Measurements from ENCODE around the gene CIAO2B.

The CIAO2B gene

GRCh38 chr16:66911801-66912200, 22.4 kb downstream of the CIAO2B start:
- no CpG with 5 or more reads among the region's 8 CpGs for WGBS (ENCODE audit: extremely low coverage, insufficient coverage, low lambda C conversion rate)
- H3K4me2 ChIP-seq (ENCODE audit: low read length), result no peak overlapping the region
- H2BK5ac ChIP-seq (ENCODE audit: low read length), result no peak overlapping the region
- H4K5ac ChIP-seq (ENCODE audit: low read length), result no peak overlapping the region
- no peak overlapping the region for H3K9ac ChIP-seq (ENCODE audit: low read length)
- H3K4me1 ChIP-seq (ENCODE audit: control insufficient read depth, low read depth, low read length), result no peaks in the 10 kb centered on the region
- no peak overlapping the region for H3K4me3 ChIP-seq (ENCODE audit: low read length)
- no peaks in the 10 kb centered on the region for H3K79me1 ChIP-seq (ENCODE audit: low read length)
- H4K8ac ChIP-seq (ENCODE audit: low read depth, low read length), result no peak overlapping the region
- H3K27ac ChIP-seq (ENCODE audit: low read depth, low read length), result no peak overlapping the region
- H3K27me3 ChIP-seq (ENCODE audit: insufficient read depth, low read length, poor library complexity), result no peaks in the 10 kb centered on the region
- H3K23ac ChIP-seq (ENCODE audit: low read length), result no peak overlapping the region
- no peaks in the 10 kb centered on the region for H3K79me2 ChIP-seq (ENCODE audit: control insufficient read depth, insufficient read depth, low read length)
- no peak overlapping the region for H2BK15ac ChIP-seq (replicated peaks; ENCODE audit: low read depth)
- H2AK5ac ChIP-seq (ENCODE audit: low read length), result no peak overlapping the region
- no peak overlapping the region for H3K56ac ChIP-seq (ENCODE audit: low read length)
- H3K18ac ChIP-seq (ENCODE audit: low read length), result no peak overlapping the region
- no peaks in the 10 kb centered on the region for H3K36me3 ChIP-seq (ENCODE audit: control insufficient read depth, insufficient read depth, low read length)
- H3K4ac ChIP-seq (ENCODE audit: low read depth, low read length), result no peak overlapping the region
- no peak for DNase-seq
- H2BK120ac ChIP-seq (ENCODE audit: low read depth, low read length), result no peak overlapping the region

- Histone ChIP-seq H3K27ac (ENCODE audit: low read depth, low read length) (no peak overlapping the region), H3K9ac (ENCODE audit: low read length) (no peak overlapping the region), H3K18ac (ENCODE audit: low read length) (no peak overlapping the region), H2BK5ac (ENCODE audit: low read length) (no peak overlapping the region), H3K23ac (ENCODE audit: low read length) (no peak overlapping the region), H2BK15ac (replicated peaks; ENCODE audit: low read depth) (no peak overlapping the region), H3K4me3 (ENCODE audit: low read length) (no peak overlapping the region), H2BK120ac (ENCODE audit: low read depth, low read length) (no peak overlapping the region), H4K5ac (ENCODE audit: low read length) (no peak overlapping the region), H3K27me3 (ENCODE audit: insufficient read depth, low read length, poor library complexity) (no peaks in the 10 kb centered on the region), H3K4me1 (ENCODE audit: control insufficient read depth, low read depth, low read length) (no peaks in the 10 kb centered on the region), H3K79me1 (ENCODE audit: low read length) (no peaks in the 10 kb centered on the region), H3K79me2 (ENCODE audit: control insufficient read depth, insufficient read depth, low read length) (no peaks in the 10 kb centered on the region), H4K8ac (ENCODE audit: low read depth, low read length) (no peak overlapping the region), H2AK5ac (ENCODE audit: low read length) (no peak overlapping the region), H3K56ac (ENCODE audit: low read length) (no peak overlapping the region), H3K4me2 (ENCODE audit: low read length) (no peak overlapping the region), H3K4ac (ENCODE audit: low read depth, low read length) (no peak overlapping the region), H3K36me3 (ENCODE audit: control insufficient read depth, insufficient read depth, low read length) (no peaks in the 10 kb centered on the region)
- WGBS (ENCODE audit: extremely low coverage, insufficient coverage, low lambda C conversion rate), result no CpG with 5 or more reads among the region's 5 CpGs
- DNase-seq, result no peak
Observed at GRCh38 chr16:66911112-66911511, 23.1 kb downstream of the CIAO2B start.

DNA sequence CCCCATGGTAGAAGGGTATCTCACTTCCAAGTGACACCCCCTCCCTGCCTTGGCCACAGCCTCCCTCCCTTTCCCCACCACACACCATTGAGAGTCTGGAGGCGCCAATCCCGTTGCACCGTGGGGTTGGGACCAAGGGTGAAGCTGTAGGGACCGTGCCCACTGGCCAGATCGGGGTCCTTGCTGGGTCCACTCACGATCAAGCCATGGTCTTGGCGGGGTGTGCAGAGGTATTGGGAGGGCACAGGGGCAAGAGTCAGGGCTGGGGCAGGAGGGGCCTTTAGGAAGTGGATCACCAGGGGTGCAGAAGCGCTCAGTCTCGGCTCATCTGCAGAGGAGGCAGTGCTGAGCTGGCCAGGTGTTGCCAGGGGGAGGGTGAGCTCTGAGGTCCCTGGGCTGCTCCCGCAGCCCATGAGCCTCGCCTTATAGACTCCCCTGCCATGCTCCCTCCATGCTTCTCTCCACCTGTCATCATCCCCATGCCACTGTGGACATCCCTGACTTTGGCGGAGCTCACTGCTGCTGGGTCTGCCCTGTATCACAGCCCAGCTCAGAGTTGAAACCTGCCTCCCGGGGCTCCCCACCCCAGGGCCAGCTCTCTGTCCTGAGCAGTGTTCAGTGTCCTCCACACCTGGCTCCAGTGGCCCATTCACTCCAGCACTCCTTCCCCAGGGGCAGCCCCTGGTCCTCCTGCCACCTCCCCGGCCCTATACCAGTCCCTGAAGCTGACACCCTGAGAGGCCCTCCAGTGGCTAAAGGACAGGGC, 23.8 kb downstream of the CIAO2B start:
- Histone ChIP-seq H3K4me2 (ENCODE audit: low read length) (no peak overlapping the region), H2BK5ac (ENCODE audit: low read length) (no peak overlapping the region), H2AK5ac (ENCODE audit: low read length) (no peak overlapping the region), H2BK15ac (replicated peaks; ENCODE audit: low read depth) (no peak overlapping the region), H3K9ac (ENCODE audit: low read length) (no peak overlapping the region), H4K5ac (ENCODE audit: low read length) (no peak overlapping the region), H3K4me3 (ENCODE audit: low read length) (no peak overlapping the region), H2BK120ac (ENCODE audit: low read depth, low read length) (no peak overlapping the region), H3K56ac (ENCODE audit: low read length) (no peak overlapping the region), H3K23ac (ENCODE audit: low read length) (no peak overlapping the region), H3K4me1 (ENCODE audit: control insufficient read depth, low read depth, low read length) (no peaks in the 10 kb centered on the region), H3K27me3 (ENCODE audit: insufficient read depth, low read length, poor library complexity) (no peaks in the 10 kb centered on the region), H3K36me3 (ENCODE audit: control insufficient read depth, insufficient read depth, low read length) (no peaks in the 10 kb centered on the region), H3K79me1 (ENCODE audit: low read length) (no peaks in the 10 kb centered on the region), H3K4ac (ENCODE audit: low read depth, low read length) (no peak overlapping the region), H3K27ac (ENCODE audit: low read depth, low read length) (no peak overlapping the region), H3K79me2 (ENCODE audit: control insufficient read depth, insufficient read depth, low read length) (no peaks in the 10 kb centered on the region), H3K18ac (ENCODE audit: low read length) (no peak overlapping the region), H4K8ac (ENCODE audit: low read depth, low read length) (no peak overlapping the region)
- DNase-seq, result no peak
- WGBS (ENCODE audit: extremely low coverage, insufficient coverage, low lambda C conversion rate), result no CpG with 5 or more reads among the region's 14 CpGs

- Histone ChIP-seq H4K5ac (ENCODE audit: low read length) (no peak overlapping the region), H3K79me2 (ENCODE audit: control insufficient read depth, insufficient read depth, low read length) (no peaks in the 10 kb centered on the region), H3K4me3 (ENCODE audit: low read length) (no peak overlapping the region), H3K27ac (ENCODE audit: low read depth, low read length) (no peak overlapping the region), H3K27me3 (ENCODE audit: insufficient read depth, low read length, poor library complexity) (no peaks in the 10 kb centered on the region), H3K56ac (ENCODE audit: low read length) (no peak overlapping the region), H3K4ac (ENCODE audit: low read depth, low read length) (no peak overlapping the region), H3K9ac (ENCODE audit: low read length) (no peak overlapping the region), H3K23ac (ENCODE audit: low read length) (no peak overlapping the region), H2BK120ac (ENCODE audit: low read depth, low read length) (no peak overlapping the region), H2AK5ac (ENCODE audit: low read length) (no peak overlapping the region), H4K8ac (ENCODE audit: low read depth, low read length) (no peak overlapping the region), H3K4me2 (ENCODE audit: low read length) (no peak overlapping the region), H3K79me1 (ENCODE audit: low read length) (no peaks in the 10 kb centered on the region), H3K4me1 (ENCODE audit: control insufficient read depth, low read depth, low read length) (no peaks in the 10 kb centered on the region), H2BK5ac (ENCODE audit: low read length) (no peak overlapping the region), H2BK15ac (replicated peaks; ENCODE audit: low read depth) (no peak overlapping the region), H3K18ac (ENCODE audit: low read length) (no peak overlapping the region), H3K36me3 (ENCODE audit: control insufficient read depth, insufficient read depth, low read length) (no peaks in the 10 kb centered on the region)
- no peak for DNase-seq
- WGBS (ENCODE audit: extremely low coverage, insufficient coverage, low lambda C conversion rate), result no CpG with 5 or more reads among the region's 14 CpGs
Observed at GRCh38 chr16:66908762-66909559, 25.2 kb downstream of the CIAO2B start.

- H2BK5ac ChIP-seq (ENCODE audit: low read length), result no peak overlapping the region
- no peak overlapping the region for H3K27ac ChIP-seq (ENCODE audit: low read depth, low read length)
- no peak overlapping the region for H4K8ac ChIP-seq (ENCODE audit: low read depth, low read length)
- no peaks in the 10 kb centered on the region for H3K27me3 ChIP-seq (ENCODE audit: insufficient read depth, low read length, poor library complexity)
- no peak overlapping the region for H3K23ac ChIP-seq (ENCODE audit: low read length)
- no peak for DNase-seq
- H2BK15ac ChIP-seq (replicated peaks; ENCODE audit: low read depth), result no peak overlapping the region
- no peaks in the 10 kb centered on the region for H3K4me1 ChIP-seq (ENCODE audit: control insufficient read depth, low read depth, low read length)
- H4K5ac ChIP-seq (ENCODE audit: low read length), result no peak overlapping the region
- no peak overlapping the region for H3K9ac ChIP-seq (ENCODE audit: low read length)
- H3K79me1 ChIP-seq (ENCODE audit: low read length), result no peaks in the 10 kb centered on the region
- H3K18ac ChIP-seq (ENCODE audit: low read length), result no peak overlapping the region
- H2BK120ac ChIP-seq (ENCODE audit: low read depth, low read length), result no peak overlapping the region
- no peak overlapping the region for H3K56ac ChIP-seq (ENCODE audit: low read length)
- no peak overlapping the region for H3K4me2 ChIP-seq (ENCODE audit: low read length)
- H3K79me2 ChIP-seq (ENCODE audit: control insufficient read depth, insufficient read depth, low read length), result no peaks in the 10 kb centered on the region
- WGBS (ENCODE audit: extremely low coverage, insufficient coverage, low lambda C conversion rate), result no CpG with 5 or more reads among the region's 3 CpGs
- H3K4ac ChIP-seq (ENCODE audit: low read depth, low read length), result no peak overlapping the region
- no peak overlapping the region for H3K4me3 ChIP-seq (ENCODE audit: low read length)
- H3K36me3 ChIP-seq (ENCODE audit: control insufficient read depth, insufficient read depth, low read length), result no peaks in the 10 kb centered on the region
- H2AK5ac ChIP-seq (ENCODE audit: low read length), result no peak overlapping the region
Observed at GRCh38 chr16:66908116-66908515, 26.1 kb downstream of the CIAO2B start.

Data from mesendoderm (in vitro differentiated cells).